HL-60 (cell line): ENCODE data around the gene DERA.

Experiments used
- DNase-seq, 2 experiments: peaks; one replicate each; pipeline ENCODE4 v3.0.0-alpha.2; 2010 to 2020; ENCODE audit warnings: low read depth in 1 of 2, low spot score in 1 of 2
- H3K27ac ChIP-seq: fragments of 250-450 bp; sonication (Bioruptor Pico); replicated peaks from 2 replicates; pipeline ENCODE4 v1.5.1; 2020; ENCODE audit warnings: mild to moderate bottlenecking, moderate library complexity
- H3K27me3 ChIP-seq: fragments of 250-450 bp; sonication (Bioruptor Pico); 2 replicates; pipeline ENCODE4 v1.5.1; 2021; ENCODE audit warnings: mild to moderate bottlenecking, moderate library complexity; ENCODE audit not compliant: insufficient read depth, poor library complexity, severe bottlenecking
- H3K4me3 ChIP-seq: replicated peaks from 2 replicates; pipeline ENCODE4 v1.5.1; 2011; ENCODE audit warnings: mild to moderate bottlenecking, control low read depth, low read length; ENCODE audit not compliant: insufficient read depth
- GABPA ChIP-seq: IDR thresholded peaks from 2 replicates; pipeline ENCODE4 v1.6.1; 2012; ENCODE audit warnings: low read depth
- POLR2AphosphoS5 ChIP-seq: IDR thresholded peaks from 2 replicates; pipeline ENCODE4 v1.6.1; 2012; ENCODE audit warnings: low read depth
- SPI1 ChIP-seq: IDR thresholded peaks from 2 replicates; pipeline ENCODE4 v1.6.1; 2012; ENCODE audit warnings: low read depth, mild to moderate bottlenecking, borderline replicate concordance
- TF ChIP-seq, protein P1 (sequence below): IDR thresholded peaks from one replicate; pipeline ENCODE4 v1.5.1; 2011; ENCODE audit warnings: low read length, control low read depth, inconsistent platforms; ENCODE audit not compliant: insufficient read depth
- TF ChIP-seq, protein P2 (sequence below): IDR thresholded peaks from 2 replicates; pipeline ENCODE4 v1.6.1; 2012; ENCODE audit warnings: low read depth; ENCODE audit not compliant: insufficient replicate concordance

The DERA gene

DNA sequence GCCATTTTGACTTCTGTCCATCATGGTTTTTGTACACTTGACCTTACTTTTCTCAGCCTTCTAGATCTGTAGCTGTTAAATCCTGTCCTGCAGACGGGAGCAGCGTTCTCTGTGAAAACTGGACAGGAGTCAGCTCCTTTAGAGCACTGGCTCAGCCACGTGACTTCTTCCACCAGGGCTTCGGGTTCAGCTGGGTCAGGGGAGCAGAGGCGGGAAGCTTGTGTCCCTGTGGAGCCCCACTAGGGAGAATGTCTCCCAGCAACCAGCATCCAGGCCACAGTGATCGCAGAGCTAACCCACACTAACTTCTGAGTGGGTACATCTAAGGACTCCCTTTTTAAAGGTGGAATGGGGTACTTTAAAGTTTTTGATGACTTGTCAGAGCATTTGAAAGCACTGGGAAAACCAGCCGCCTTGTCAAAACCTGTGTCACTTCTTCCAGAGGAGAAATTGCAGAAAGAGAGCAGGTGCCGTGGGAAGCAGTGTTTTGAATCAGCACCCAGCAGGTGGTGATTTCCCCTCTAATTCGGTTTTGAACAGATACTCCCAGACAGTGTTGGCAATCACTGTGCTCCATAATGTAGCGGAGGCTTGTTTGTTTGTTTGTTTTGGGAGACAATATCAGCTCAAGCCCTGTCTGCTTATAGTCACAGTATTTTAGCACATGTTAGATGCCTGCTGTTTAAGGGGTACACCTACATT is 17.9 kb downstream of the DERA start:
- H3K27me3 ChIP-seq, result no peaks in the 10 kb centered on the region
- H3K4me3 ChIP-seq, result no peak overlapping the region
- no peak overlapping the region for H3K27ac ChIP-seq
- TF ChIP-seq, protein P1, sequence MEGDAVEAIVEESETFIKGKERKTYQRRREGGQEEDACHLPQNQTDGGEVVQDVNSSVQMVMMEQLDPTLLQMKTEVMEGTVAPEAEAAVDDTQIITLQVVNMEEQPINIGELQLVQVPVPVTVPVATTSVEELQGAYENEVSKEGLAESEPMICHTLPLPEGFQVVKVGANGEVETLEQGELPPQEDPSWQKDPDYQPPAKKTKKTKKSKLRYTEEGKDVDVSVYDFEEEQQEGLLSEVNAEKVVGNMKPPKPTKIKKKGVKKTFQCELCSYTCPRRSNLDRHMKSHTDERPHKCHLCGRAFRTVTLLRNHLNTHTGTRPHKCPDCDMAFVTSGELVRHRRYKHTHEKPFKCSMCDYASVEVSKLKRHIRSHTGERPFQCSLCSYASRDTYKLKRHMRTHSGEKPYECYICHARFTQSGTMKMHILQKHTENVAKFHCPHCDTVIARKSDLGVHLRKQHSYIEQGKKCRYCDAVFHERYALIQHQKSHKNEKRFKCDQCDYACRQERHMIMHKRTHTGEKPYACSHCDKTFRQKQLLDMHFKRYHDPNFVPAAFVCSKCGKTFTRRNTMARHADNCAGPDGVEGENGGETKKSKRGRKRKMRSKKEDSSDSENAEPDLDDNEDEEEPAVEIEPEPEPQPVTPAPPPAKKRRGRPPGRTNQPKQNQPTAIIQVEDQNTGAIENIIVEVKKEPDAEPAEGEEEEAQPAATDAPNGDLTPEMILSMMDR, result no peak
- no peak for TF ChIP-seq GABPA
- TF ChIP-seq SPI1, result no peak
- TF ChIP-seq, protein P2, sequence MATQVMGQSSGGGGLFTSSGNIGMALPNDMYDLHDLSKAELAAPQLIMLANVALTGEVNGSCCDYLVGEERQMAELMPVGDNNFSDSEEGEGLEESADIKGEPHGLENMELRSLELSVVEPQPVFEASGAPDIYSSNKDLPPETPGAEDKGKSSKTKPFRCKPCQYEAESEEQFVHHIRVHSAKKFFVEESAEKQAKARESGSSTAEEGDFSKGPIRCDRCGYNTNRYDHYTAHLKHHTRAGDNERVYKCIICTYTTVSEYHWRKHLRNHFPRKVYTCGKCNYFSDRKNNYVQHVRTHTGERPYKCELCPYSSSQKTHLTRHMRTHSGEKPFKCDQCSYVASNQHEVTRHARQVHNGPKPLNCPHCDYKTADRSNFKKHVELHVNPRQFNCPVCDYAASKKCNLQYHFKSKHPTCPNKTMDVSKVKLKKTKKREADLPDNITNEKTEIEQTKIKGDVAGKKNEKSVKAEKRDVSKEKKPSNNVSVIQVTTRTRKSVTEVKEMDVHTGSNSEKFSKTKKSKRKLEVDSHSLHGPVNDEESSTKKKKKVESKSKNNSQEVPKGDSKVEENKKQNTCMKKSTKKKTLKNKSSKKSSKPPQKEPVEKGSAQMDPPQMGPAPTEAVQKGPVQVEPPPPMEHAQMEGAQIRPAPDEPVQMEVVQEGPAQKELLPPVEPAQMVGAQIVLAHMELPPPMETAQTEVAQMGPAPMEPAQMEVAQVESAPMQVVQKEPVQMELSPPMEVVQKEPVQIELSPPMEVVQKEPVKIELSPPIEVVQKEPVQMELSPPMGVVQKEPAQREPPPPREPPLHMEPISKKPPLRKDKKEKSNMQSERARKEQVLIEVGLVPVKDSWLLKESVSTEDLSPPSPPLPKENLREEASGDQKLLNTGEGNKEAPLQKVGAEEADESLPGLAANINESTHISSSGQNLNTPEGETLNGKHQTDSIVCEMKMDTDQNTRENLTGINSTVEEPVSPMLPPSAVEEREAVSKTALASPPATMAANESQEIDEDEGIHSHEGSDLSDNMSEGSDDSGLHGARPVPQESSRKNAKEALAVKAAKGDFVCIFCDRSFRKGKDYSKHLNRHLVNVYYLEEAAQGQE, result no peak
- no peak for TF ChIP-seq POLR2AphosphoS5
- no peak for DNase-seq

- H3K27me3 ChIP-seq, result no peaks in the 10 kb centered on the region
- H3K4me3 ChIP-seq, result no peak overlapping the region
- no peak overlapping the region for H3K27ac ChIP-seq
- TF ChIP-seq, protein P2, result no peak
- TF ChIP-seq GABPA (no peak), SPI1 (no peak), POLR2AphosphoS5 (no peak)
- TF ChIP-seq, protein P1, result no peak
- DNase-seq, result no peak
Measured at GRCh38 chr12:15931590-15932053, 20.5 kb downstream of the DERA start.

DNA sequence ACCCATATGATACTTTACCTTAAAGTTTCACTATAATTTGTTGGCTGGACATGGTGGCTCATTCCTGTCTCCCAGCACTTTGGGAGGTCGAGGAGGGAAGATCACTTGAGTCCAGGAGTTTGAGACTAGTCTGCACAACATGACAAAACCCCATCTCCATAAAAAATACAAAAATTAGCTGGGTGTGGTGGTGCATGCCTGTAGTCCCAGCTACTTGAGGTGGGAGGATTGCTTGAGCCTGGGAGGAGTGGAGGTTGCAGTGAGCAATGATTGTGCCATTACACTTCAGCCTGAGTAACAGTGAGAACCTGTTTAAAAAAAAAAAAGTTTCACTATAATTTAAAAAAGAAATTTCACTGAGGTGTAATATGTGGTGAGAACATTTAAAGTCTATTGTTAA is 21.2 kb downstream of the DERA start:
- Histone ChIP-seq H3K27ac (no peak overlapping the region), H3K27me3 (no peaks in the 10 kb centered on the region), H3K4me3 (no peak overlapping the region)
- TF ChIP-seq, protein P2, result no peak
- no peak for TF ChIP-seq POLR2AphosphoS5
- TF ChIP-seq, protein P1, result no peak
- no peak for TF ChIP-seq GABPA
- TF ChIP-seq SPI1, result no peak
- DNase-seq, result no peak
